Activated CD8-positive, alpha-beta T cell treated with anti-CD3 and anti-CD28 coated beads for 36 hours (primary cell): ENCODE results near the gene HOXC11. TPM values are rescaled to one million over a fixed set of nuclear protein-coding genes. Genes with fewer than 3 reads are reported as not detected.

ENCODE experiments used
- ATAC-seq: fragments of 200-7000 bp; cut with Tn5 transposase; one replicate; pipeline ENCODE4 v1.10.0; 2021; ENCODE audit warnings: mild to moderate bottlenecking, moderate library complexity
- CTCF ChIA-PET: fragments of 350-600 bp; sonication (Branson Sonifier 250); formaldehyde crosslinking; loops from one replicate; lab custom pipeline; 2021; ENCODE audit warnings: antibody characterized with exemption; lab: Charles Lee
- POLR2A ChIA-PET: fragments of 350-600 bp; sonication (Branson Sonifier 250); formaldehyde crosslinking; loops from one replicate; lab custom pipeline; 2021; ENCODE audit warnings: antibody characterized with exemption; lab: Charles Lee
- DNase-seq: peaks from one replicate; pipeline ENCODE4 v3.0.0-alpha.2; 2020
- H3K27ac Mint-ChIP-seq: one replicate; pipeline ENCODE4 v1.8.0; 2021; ENCODE audit warnings: mild to moderate bottlenecking, mixed read lengths
- H3K27me3 Mint-ChIP-seq: one replicate; pipeline ENCODE4 v1.8.0; 2021; ENCODE audit warnings: mixed read lengths
- H3K36me3 Mint-ChIP-seq: one replicate; pipeline ENCODE4 v1.8.0; 2021; ENCODE audit warnings: low read depth, mixed read lengths
- H3K4me1 Mint-ChIP-seq: one replicate; pipeline ENCODE4 v1.8.0; 2021; ENCODE audit warnings: low read depth, mixed read lengths
- H3K4me3 Mint-ChIP-seq: one replicate; pipeline ENCODE4 v1.8.0; 2021; ENCODE audit warnings: mild to moderate bottlenecking, moderate library complexity, mixed read lengths
- H3K9me3 Mint-ChIP-seq: one replicate; pipeline ENCODE4 v1.8.0; 2021; ENCODE audit warnings: mixed read lengths
- CTCF ChIP-seq: fragments of 200-600 bp; IDR thresholded peaks from one replicate; pipeline ENCODE4 v1.8.0; 2022; ENCODE audit warnings: antibody characterized with exemption, mild to moderate bottlenecking
- intact Hi-C: fragments of 100-400 bp; cut with micrococcal nuclease; formaldehyde crosslinking; loops from one replicate; pipeline ENCODE4 v1.10.0; 2022
- total RNA-seq, 2 experiments: library from RNA; stranded (reverse); gene quantifications; one replicate each; pipeline ENCODE4 v1.2.3, GENCODE V29; 2021

The HOXC11 gene
- total RNA-seq, 2 experiments from 2014 or later = not detected

- ChIA-PET POLR2A (no interaction called here), CTCF (interaction anchor here (0.9 to 1.3 kb wide), 2 partner anchors 33 to 244 kb away, joined by 3 to 4 read pairs; no protein-coding TSS in a partner anchor)
- peaks cover 86% of the 10 kb centered on the region for H3K27me3 Mint-ChIP-seq
- no peaks in the 10 kb centered on the region for H3K36me3 Mint-ChIP-seq
- no peak overlapping the region for H3K4me3 Mint-ChIP-seq
- H3K9me3 Mint-ChIP-seq = no peaks in the 10 kb centered on the region
- no peak for TF ChIP-seq CTCF
- H3K4me1 Mint-ChIP-seq = peaks cover 17% of the 10 kb centered on the region
- no peak for ATAC-seq
- intact Hi-C loops = loop anchor here (5.0 kb wide), 1 partner anchor 35 kb away; no protein-coding TSS in a partner anchor
- no peak overlapping the region for H3K27ac Mint-ChIP-seq
- DNase-seq = no peak
These were observed 15.9 kb upstream of the HOXC11 start for GRCh38 chr12:53956914-53957536.

GRCh38 chr12:53958128-53958527, 14.8 kb upstream of the HOXC11 start:
- no peak overlapping the region for H3K27ac Mint-ChIP-seq
- ChIA-PET CTCF (interaction anchor here (1.2 to 2.1 kb wide), 3 partner anchors 12 to 47 kb away, joined by 3 to 10 read pairs (median 6); partner anchors contain the start of gene HOXC10), POLR2A (interaction anchor here (0.9 kb wide), 1 partner anchor 15 kb away, joined by 4 read pairs; the partner anchor contains the start of gene HOXC11)
- H3K4me1 Mint-ChIP-seq = peaks cover 17% of the 10 kb centered on the region
- no peak overlapping the region for H3K4me3 Mint-ChIP-seq
- H3K9me3 Mint-ChIP-seq = no peaks in the 10 kb centered on the region
- no peak for ATAC-seq
- TF ChIP-seq CTCF = no peak
- no peak for DNase-seq
- intact Hi-C loops = loop anchor here (5.0 kb wide), 1 partner anchor 34 kb away; no protein-coding TSS in a partner anchor
- H3K36me3 Mint-ChIP-seq = no peaks in the 10 kb centered on the region
- peaks cover 85% of the 10 kb centered on the region for H3K27me3 Mint-ChIP-seq

- DNase-seq (no peak), ATAC-seq (no peak)
- H3K4me3 Mint-ChIP-seq = no peak overlapping the region
- CTCF ChIA-PET = interaction anchor here (1.0 to 2.1 kb wide), 5 partner anchors 11 to 45 kb away, joined by 3 to 10 read pairs (median 3); partner anchors contain the start of gene HOXC10
- no peak for TF ChIP-seq CTCF
- peaks cover 2% of the 10 kb centered on the region for H3K36me3 Mint-ChIP-seq
- no peaks in the 10 kb centered on the region for H3K9me3 Mint-ChIP-seq
- no peak overlapping the region for H3K27ac Mint-ChIP-seq
- peaks cover 84% of the 10 kb centered on the region for H3K27me3 Mint-ChIP-seq
- intact Hi-C loops = loop anchor here (5.0 kb wide), 1 partner anchor 33 kb away; no protein-coding TSS in a partner anchor
- H3K4me1 Mint-ChIP-seq = peaks cover 24% of the 10 kb centered on the region
- POLR2A ChIA-PET = no interaction called here
These were observed 13.6 kb upstream of the HOXC11 start for GRCh38 chr12:53959314-53959713.

GRCh38 chr12:53960187-53961024, 12.5 kb upstream of the HOXC11 start:
- peaks cover 2% of the 10 kb centered on the region for H3K36me3 Mint-ChIP-seq
- ChIA-PET CTCF (interaction anchor here (1.0 to 2.1 kb wide), 4 partner anchors 12 to 248 kb away, joined by 3 to 10 read pairs (median 3); no protein-coding TSS in a partner anchor), POLR2A (interaction anchor here (1.5 kb wide), 1 partner anchor 37 kb away, joined by 7 read pairs; no protein-coding TSS in a partner anchor)
- no peak overlapping the region for H3K27ac Mint-ChIP-seq
- TF ChIP-seq CTCF = no peak
- intact Hi-C loops = no loop called here
- no peaks in the 10 kb centered on the region for H3K9me3 Mint-ChIP-seq
- H3K4me3 Mint-ChIP-seq = no peak overlapping the region
- ATAC-seq (no peak), DNase-seq (no peak)
- peaks cover 30% of the 10 kb centered on the region for H3K4me1 Mint-ChIP-seq
- H3K27me3 Mint-ChIP-seq = peaks cover 87% of the 10 kb centered on the region
